T-cell (primary cell): ENCODE measurements around the gene UBE2C. TPM values are rescaled to one million over a fixed set of nuclear protein-coding genes. Genes with fewer than 3 reads are reported as not detected.

ENCODE experiments used
- ATAC-seq, 4 experiments: fragments of 200-7000 bp in 3 of 4; fragments of 150-1000 bp in 1 of 4; cut with Tn5 transposase; replicated peaks in 1 of 4; 1 replicate in 3 of 4; 2 replicates in 1 of 4; pipeline ENCODE4 v1.10.0; 2021; ENCODE audit warnings: moderate library complexity in 3 of 4, mild to moderate bottlenecking in 2 of 4, moderate number of reproducible peaks in 1 of 4
- CTCF ChIA-PET, 2 donors: fragments of 300-600 bp; sonication (Branson Sonifier 250); formaldehyde crosslinking; loops; one replicate each; lab custom pipeline; 2022; ENCODE audit warnings: antibody characterized with exemption in 2 of 2; lab: Charles Lee
- POLR2A ChIA-PET, 2 donors: fragments of 300-600 bp; sonication (Branson Sonifier 250); formaldehyde crosslinking; loops; one replicate each; lab custom pipeline; 2022; ENCODE audit warnings: antibody characterized with exemption in 2 of 2; lab: Charles Lee
- DNase-seq, 35 experiments: peaks; one replicate each; pipeline versions ENCODE4 v3.0.0 to v3.0.0-alpha.2; 2013 to 2023
- H3K27ac ChIP-seq: one replicate; pipeline ENCODE4 v1.5.1; 2013; ENCODE audit warnings: low read length
- H3K27me3 ChIP-seq, 2 experiments: replicated peaks in 1 of 2; 1 replicate in 1 of 2; 2 replicates in 1 of 2; pipeline versions ENCODE4 v1.6.1 to v1.7.0; 2013; ENCODE audit warnings: low read length in 1 of 2, mixed read lengths in 1 of 2; ENCODE audit not compliant: control insufficient read depth in 2 of 2, insufficient read depth in 2 of 2; ENCODE audit errors: extremely low read depth in 1 of 2
- H3K36me3 ChIP-seq, 2 donors: 1 replicate in 1 of 2; 2 replicates in 1 of 2; pipeline versions ENCODE4 v1.6.1 to v1.7.0; 2013; ENCODE audit warnings: low read length in 1 of 2; ENCODE audit not compliant: control insufficient read depth in 2 of 2, insufficient read depth in 1 of 2; ENCODE audit errors: extremely low read depth in 1 of 2
- H3K4me1 ChIP-seq, 2 experiments: 1 replicate in 1 of 2; 2 replicates in 1 of 2; pipeline versions ENCODE4 v1.6.1 to v1.7.0; 2013; ENCODE audit warnings: low read length in 2 of 2, mixed read lengths in 1 of 2; ENCODE audit not compliant: insufficient read depth in 2 of 2, control insufficient read depth in 1 of 2; ENCODE audit errors: extremely low read depth in 1 of 2
- H3K4me3 ChIP-seq, 2 donors: 1 replicate in 1 of 2; 2 replicates in 1 of 2; pipeline versions ENCODE4 v1.5.1 to v1.7.0; 2013; ENCODE audit warnings: mild to moderate bottlenecking in 2 of 2, low read length in 1 of 2, moderate library complexity in 1 of 2; ENCODE audit not compliant: control insufficient read depth in 1 of 2; ENCODE audit errors: extremely low read depth in 1 of 2
- H3K9me3 ChIP-seq: 2 replicates; pipeline ENCODE4 v1.7.0; 2013
- H3K27ac Mint-ChIP-seq, 2 donors: one replicate each; pipeline ENCODE4 v1.8.0; 2020 to 2021; ENCODE audit warnings: mild to moderate bottlenecking in 2 of 2, mixed read lengths in 2 of 2
- H3K27me3 Mint-ChIP-seq, 2 donors: one replicate each; pipeline ENCODE4 v1.8.0; 2021 to 2022; ENCODE audit warnings: mixed read lengths in 2 of 2
- H3K36me3 Mint-ChIP-seq: one replicate; pipeline ENCODE4 v1.8.0; 2021; ENCODE audit warnings: mixed read lengths
- H3K4me1 Mint-ChIP-seq, 3 donors: one replicate each; pipeline ENCODE4 v1.8.0; 2020 to 2022; ENCODE audit warnings: mixed read lengths in 3 of 3, mild to moderate bottlenecking in 1 of 3
- H3K4me3 Mint-ChIP-seq, 3 donors: one replicate each; pipeline ENCODE4 v1.8.0; 2020 to 2022; ENCODE audit warnings: mild to moderate bottlenecking in 3 of 3, mixed read lengths in 3 of 3, moderate library complexity in 3 of 3
- H3K9me3 Mint-ChIP-seq, 3 donors: one replicate each; pipeline ENCODE4 v1.8.0; 2020 to 2022; ENCODE audit warnings: mixed read lengths in 3 of 3
- WGBS: methylation state at CpG from one replicate; pipeline ENCODE4 v1.1.5; 2013; ENCODE audit warnings: missing lambda C conversion rate; ENCODE audit not compliant: insufficient coverage; 5-methylcytosine and 5-hydroxymethylcytosine counted together
- total RNA-seq, 35 experiments: library from RNA in 6 of 35; stranded (reverse) in 6 of 35; fragments of 120-200 nt in 1 of 35; gene quantifications; one replicate each; pipeline versions ENCODE4 v1.2.1 to v1.2.4 and lab custom pipeline; 2013 to 2026

The UBE2C gene
- total RNA-seq, 5 donors from 2014 or later (not counting 1 experiment from before 2014, with no cell fraction given), result 0.44 to 2.4 (median 1.2) TPM

- H3K4me3 Mint-ChIP-seq, result no peak overlapping the region
- Histone ChIP-seq H3K4me1 (peaks cover 0 to 3% of the 10 kb centered on the region in 2 experiments), H3K9me3 (no peaks in the 10 kb centered on the region), H3K4me3 (no peak overlapping the region), H3K27me3 (peaks cover 0 to 19% of the 10 kb centered on the region in 2 experiments), H3K36me3 (no peaks in the 10 kb centered on the region), H3K27ac (no peak overlapping the region)
- WGBS, result 10% methylated on average over 2 of the region's 5 CpGs
- CTCF ChIA-PET, result interaction anchor here (0.6 to 4.0 kb wide), 35 partner anchors 9 to 1978 kb away, joined by 3 to 51 read pairs (median 3); partner anchors contain the start of genes DNTTIP1 (in 1 of the 2), SYS1 (in 1 of the 2) and WFDC3 (in 1 of the 2)
- POLR2A ChIA-PET, result interaction anchor here in 1 of 2 donors (0.6 kb wide), 1 partner anchor 16 kb away, joined by 3 read pairs; no protein-coding TSS in a partner anchor
- ATAC-seq (peak; percentile 70 to 82 (median 74)), DNase-seq (peak; percentile 50 to 89 (median 74))
- H3K36me3 Mint-ChIP-seq, result no peaks in the 10 kb centered on the region
- peaks cover 9 to 26% of the 10 kb centered on the region in 2 donors for H3K27me3 Mint-ChIP-seq
- H3K9me3 Mint-ChIP-seq, result no peaks in the 10 kb centered on the region
- peaks cover 0 to 5% (median 5%) of the 10 kb centered on the region in 3 donors for H3K4me1 Mint-ChIP-seq
- H3K27ac Mint-ChIP-seq, result peak overlapping the region in 1 of 2 donors; percentile 52
Observed at GRCh38 chr20:45771182-45771759, 41.2 kb upstream of the UBE2C start.

- ATAC-seq (no peak), DNase-seq (no peak)
- Histone ChIP-seq H3K4me3 (no peak overlapping the region), H3K4me1 (peaks cover 0 to 3% of the 10 kb centered on the region in 2 experiments), H3K36me3 (no peaks in the 10 kb centered on the region), H3K27me3 (peaks cover 0 to 19% of the 10 kb centered on the region in 2 experiments), H3K27ac (no peak overlapping the region), H3K9me3 (no peaks in the 10 kb centered on the region)
- no peak overlapping the region for H3K4me3 Mint-ChIP-seq
- no peak overlapping the region for H3K27ac Mint-ChIP-seq
- WGBS, result no CpG with 5 or more reads among the region's 3 CpGs
- POLR2A ChIA-PET, result no interaction called here
- H3K36me3 Mint-ChIP-seq, result no peaks in the 10 kb centered on the region
- CTCF ChIA-PET, result interaction anchor here in 1 of 2 donors (2.3 kb wide), 1 partner anchor 454 kb away, joined by 22 read pairs; no protein-coding TSS in a partner anchor
- no peaks in the 10 kb centered on the region for H3K9me3 Mint-ChIP-seq
- H3K27me3 Mint-ChIP-seq, result peaks cover 9 to 26% of the 10 kb centered on the region in 2 donors
- peaks cover 0 to 5% (median 5%) of the 10 kb centered on the region in 3 donors for H3K4me1 Mint-ChIP-seq
Observed at GRCh38 chr20:45772693-45773092, 39.8 kb upstream of the UBE2C start.

GRCh38 chr20:45774945-45775344, 37.5 kb upstream of the UBE2C start:
- ATAC-seq (no peak), DNase-seq (no peak)
- Mint-ChIP-seq H3K4me3 (no peak overlapping the region), H3K27me3 (peaks cover 13 to 26% of the 10 kb centered on the region in 2 donors), H3K9me3 (no peaks in the 10 kb centered on the region), H3K4me1 (peaks cover 0 to 8% (median 5%) of the 10 kb centered on the region in 3 donors), H3K36me3 (no peaks in the 10 kb centered on the region), H3K27ac (no peak overlapping the region)
- no peaks in the 10 kb centered on the region for H3K9me3 ChIP-seq
- POLR2A ChIA-PET, result no interaction called here
- WGBS, result 92% methylated on average over 2 of the region's 2 CpGs
- peaks cover 0 to 21% of the 10 kb centered on the region in 2 experiments for H3K27me3 ChIP-seq
- H3K27ac ChIP-seq, result no peak overlapping the region
- no peaks in the 10 kb centered on the region for H3K36me3 ChIP-seq
- no peak overlapping the region for H3K4me3 ChIP-seq
- CTCF ChIA-PET, result no interaction called here
- peaks cover 0 to 3% of the 10 kb centered on the region in 2 experiments for H3K4me1 ChIP-seq

GRCh38 chr20:45775411-45775810, 37.0 kb upstream of the UBE2C start:
- H3K36me3 ChIP-seq, result no peaks in the 10 kb centered on the region
- no peaks in the 10 kb centered on the region for H3K36me3 Mint-ChIP-seq
- no peak overlapping the region for H3K27ac ChIP-seq
- POLR2A ChIA-PET, result no interaction called here
- no peak overlapping the region for H3K27ac Mint-ChIP-seq
- CTCF ChIA-PET, result no interaction called here
- no peaks in the 10 kb centered on the region for H3K9me3 ChIP-seq
- H3K4me1 ChIP-seq, result peaks cover 0 to 3% of the 10 kb centered on the region in 2 experiments
- DNase-seq (no peak), ATAC-seq (no peak)
- H3K9me3 Mint-ChIP-seq, result no peaks in the 10 kb centered on the region
- H3K27me3 ChIP-seq, result peaks cover 0 to 21% of the 10 kb centered on the region in 2 experiments
- no peak overlapping the region for H3K4me3 ChIP-seq
- peaks cover 16 to 26% of the 10 kb centered on the region in 2 donors for H3K27me3 Mint-ChIP-seq
- 78% methylated on average over 4 of the region's 6 CpGs for WGBS
- H3K4me3 Mint-ChIP-seq, result no peak overlapping the region
- peaks cover 0 to 8% (median 5%) of the 10 kb centered on the region in 3 donors for H3K4me1 Mint-ChIP-seq

- 100% methylated on average over 2 of the region's 7 CpGs for WGBS
- no peaks in the 10 kb centered on the region for H3K9me3 ChIP-seq
- Mint-ChIP-seq H3K4me1 (peaks cover 0 to 4% (median 0%) of the 10 kb centered on the region in 3 donors), H3K4me3 (no peak overlapping the region), H3K36me3 (no peaks in the 10 kb centered on the region), H3K9me3 (no peaks in the 10 kb centered on the region), H3K27me3 (peaks cover 17 to 20% of the 10 kb centered on the region in 2 donors), H3K27ac (no peak overlapping the region)
- H3K4me1 ChIP-seq, result no peaks in the 10 kb centered on the region
- DNase-seq, result no peak
- POLR2A ChIA-PET, result no interaction called here
- ATAC-seq, result no peak
- no peaks in the 10 kb centered on the region for H3K36me3 ChIP-seq
- H3K27ac ChIP-seq, result no peak overlapping the region
- CTCF ChIA-PET, result interaction anchor here (0.7 to 1.1 kb wide), 2 partner anchors 23 to 309 kb away, joined by 3 read pairs; no protein-coding TSS in a partner anchor
- peaks cover 0 to 14% of the 10 kb centered on the region in 2 experiments for H3K27me3 ChIP-seq
- H3K4me3 ChIP-seq, result no peak overlapping the region
Observed at GRCh38 chr20:45776931-45777330, 35.5 kb upstream of the UBE2C start.

GRCh38 chr20:45779011-45779915, 33.2 kb upstream of the UBE2C start:
- H3K4me3 Mint-ChIP-seq, result no peak overlapping the region
- peaks cover 0 to 14% (median 6%) of the 10 kb centered on the region in 3 donors for H3K4me1 Mint-ChIP-seq
- ChIA-PET POLR2A (interaction anchor here in 1 of 2 donors (0.8 kb wide), 1 partner anchor 744 kb away, joined by 3 read pairs; no protein-coding TSS in a partner anchor), CTCF (interaction anchor here (1.4 to 1.5 kb wide), 2 partner anchors 8 to 10 kb away, joined by 3 read pairs; no protein-coding TSS in a partner anchor)
- Histone ChIP-seq H3K27ac (no peak overlapping the region), H3K9me3 (no peaks in the 10 kb centered on the region), H3K4me3 (no peak overlapping the region), H3K4me1 (no peaks in the 10 kb centered on the region), H3K36me3 (no peaks in the 10 kb centered on the region), H3K27me3 (peaks cover 0 to 12% of the 10 kb centered on the region in 2 experiments)
- no peaks in the 10 kb centered on the region for H3K36me3 Mint-ChIP-seq
- ATAC-seq, result no peak
- H3K9me3 Mint-ChIP-seq, result no peaks in the 10 kb centered on the region
- peaks cover 10 to 13% of the 10 kb centered on the region in 2 donors for H3K27me3 Mint-ChIP-seq
- DNase-seq, result no peak
- WGBS, result 72% methylated on average over 6 of the region's 8 CpGs
- no peak overlapping the region for H3K27ac Mint-ChIP-seq
